ENCODE data around the gene ATP6AP1.

Gene ATP6AP1

DNA sequence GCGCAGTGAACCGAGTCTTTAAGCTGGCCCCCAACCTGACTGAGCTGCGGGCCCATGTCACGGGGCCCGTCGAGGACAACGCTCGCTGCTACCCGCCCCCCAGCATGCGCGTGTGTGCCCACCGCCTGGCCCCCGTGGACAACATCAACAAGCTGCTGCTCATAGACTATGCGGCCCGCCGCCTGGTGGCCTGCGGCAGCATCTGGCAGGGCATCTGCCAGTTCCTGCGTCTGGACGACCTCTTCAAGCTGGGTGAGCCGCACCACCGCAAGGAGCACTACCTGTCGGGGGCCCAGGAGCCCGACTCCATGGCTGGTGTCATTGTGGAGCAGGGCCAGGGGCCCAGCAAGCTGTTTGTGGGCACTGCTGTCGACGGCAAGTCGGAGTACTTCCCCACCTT, 31.8 kb downstream of the ATP6AP1 start:
- H3K4me3 ChIP-seq (replicated peaks; ENCODE audit: low read depth, low read length), result peak overlapping the region; percentile 55
- TF ChIP-seq CTCF (IDR thresholded peaks at IDR 0.05; ENCODE audit: low read depth, low read length, missing control alignments), result peak; percentile 24
- DNase-seq (ENCODE audit: extremely low read depth, low read depth), result no peak

- no peak for DNase-seq (ENCODE audit: extremely low read depth, low read depth)
- TF ChIP-seq CTCF (IDR thresholded peaks at IDR 0.05; ENCODE audit: low read depth, low read length, missing control alignments), result no peak
- H3K4me3 ChIP-seq (replicated peaks; ENCODE audit: low read depth, low read length), result no peak overlapping the region
Observed at GRCh38 chrX:154462396-154462795, 33.9 kb downstream of the ATP6AP1 start.

DNA sequence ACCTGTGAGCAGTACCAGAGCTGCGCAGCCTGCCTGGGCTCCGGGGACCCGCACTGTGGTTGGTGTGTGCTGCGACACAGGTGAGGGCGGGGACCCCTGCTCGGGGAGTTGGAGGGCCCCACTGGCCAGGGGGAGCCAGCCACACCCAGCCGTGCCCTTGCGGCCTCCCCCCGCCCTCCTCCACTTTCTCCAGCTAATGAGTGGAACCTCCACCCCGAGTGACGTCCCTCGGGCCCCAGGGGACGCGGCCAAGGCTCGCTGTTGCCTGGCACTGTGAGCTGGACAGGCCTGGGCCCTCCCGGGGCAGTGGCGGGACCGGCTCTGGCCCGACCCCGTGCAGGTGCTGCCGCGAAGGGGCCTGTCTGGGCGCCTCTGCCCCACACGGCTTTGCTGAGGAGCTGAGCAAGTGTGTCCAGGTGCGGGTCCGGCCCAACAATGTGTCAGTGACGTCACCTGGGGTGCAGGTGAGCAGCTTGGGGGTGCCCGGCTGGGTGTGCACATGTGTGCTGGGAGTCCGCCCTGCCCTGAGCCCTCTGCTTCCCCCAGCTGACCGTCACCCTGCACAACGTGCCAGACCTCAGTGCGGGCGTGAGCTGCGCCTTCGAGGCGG, 35.2 kb downstream of the ATP6AP1 start:
- DNase-seq (ENCODE audit: extremely low read depth, low read depth), result no peak
- TF ChIP-seq CTCF (IDR thresholded peaks at IDR 0.05; ENCODE audit: low read depth, low read length, missing control alignments), result no peak
- H3K4me3 ChIP-seq (replicated peaks; ENCODE audit: low read depth, low read length), result no peak overlapping the region

DNA sequence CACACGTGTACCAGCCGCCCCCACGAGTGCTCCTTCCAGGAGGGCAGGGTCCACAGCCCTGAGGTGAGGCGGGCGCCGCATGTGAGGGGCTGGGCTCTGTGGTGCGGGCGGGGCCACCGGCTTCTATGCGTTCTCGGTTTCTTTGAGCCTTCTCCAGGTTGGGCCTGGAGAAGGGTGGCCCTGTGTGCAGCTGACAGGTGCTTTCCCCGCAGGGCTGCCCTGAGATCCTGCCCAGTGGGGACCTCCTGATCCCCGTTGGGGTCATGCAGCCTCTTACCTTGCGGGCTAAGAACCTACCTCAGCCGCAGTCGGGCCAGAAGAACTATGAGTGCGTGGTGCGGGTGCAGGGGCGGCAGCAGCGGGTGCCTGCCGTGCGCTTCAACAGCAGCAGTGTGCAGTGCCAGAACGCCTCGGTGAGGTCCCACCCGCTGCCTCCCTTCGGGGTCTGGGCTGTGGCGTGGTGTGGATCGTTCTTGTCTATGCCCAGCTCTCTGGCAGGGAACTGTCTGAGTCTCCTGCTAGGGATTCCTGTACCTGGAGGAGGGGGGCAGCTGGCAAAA, 36.4 kb downstream of the ATP6AP1 start:
- no peak for TF ChIP-seq CTCF (IDR thresholded peaks at IDR 0.05; ENCODE audit: low read depth, low read length, missing control alignments)
- DNase-seq (ENCODE audit: extremely low read depth, low read depth), result no peak
- H3K4me3 ChIP-seq (replicated peaks; ENCODE audit: low read depth, low read length), result no peak overlapping the region

GRCh38 chrX:154465601-154466000, 37.1 kb downstream of the ATP6AP1 start:
- H3K4me3 ChIP-seq (replicated peaks; ENCODE audit: low read depth, low read length), result no peak overlapping the region
- no peak for TF ChIP-seq CTCF (IDR thresholded peaks at IDR 0.05; ENCODE audit: low read depth, low read length, missing control alignments)
- no peak for DNase-seq (ENCODE audit: extremely low read depth, low read depth)

DNA sequence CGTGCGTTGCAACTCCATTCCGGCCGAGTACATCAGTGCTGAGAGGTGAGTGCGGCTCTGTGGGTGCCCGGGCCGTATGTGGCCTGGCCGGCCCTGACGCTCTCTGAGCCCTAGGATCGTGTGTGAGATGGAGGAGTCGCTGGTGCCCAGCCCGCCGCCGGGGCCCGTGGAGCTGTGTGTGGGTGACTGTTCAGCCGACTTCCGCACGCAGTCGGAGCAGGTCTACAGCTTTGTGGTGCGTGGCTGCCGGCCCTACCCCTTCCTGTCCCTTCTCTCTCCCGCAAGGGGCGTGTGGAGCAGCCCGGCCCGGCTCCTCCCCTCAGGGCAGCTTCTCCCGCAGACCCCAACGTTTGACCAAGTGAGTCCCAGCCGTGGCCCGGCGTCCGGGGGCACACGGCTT, 37.6 kb downstream of the ATP6AP1 start:
- DNase-seq (ENCODE audit: extremely low read depth, low read depth), result no peak
- no peak overlapping the region for H3K4me3 ChIP-seq (replicated peaks; ENCODE audit: low read depth, low read length)
- TF ChIP-seq CTCF (IDR thresholded peaks at IDR 0.05; ENCODE audit: low read depth, low read length, missing control alignments), result no peak

DNA sequence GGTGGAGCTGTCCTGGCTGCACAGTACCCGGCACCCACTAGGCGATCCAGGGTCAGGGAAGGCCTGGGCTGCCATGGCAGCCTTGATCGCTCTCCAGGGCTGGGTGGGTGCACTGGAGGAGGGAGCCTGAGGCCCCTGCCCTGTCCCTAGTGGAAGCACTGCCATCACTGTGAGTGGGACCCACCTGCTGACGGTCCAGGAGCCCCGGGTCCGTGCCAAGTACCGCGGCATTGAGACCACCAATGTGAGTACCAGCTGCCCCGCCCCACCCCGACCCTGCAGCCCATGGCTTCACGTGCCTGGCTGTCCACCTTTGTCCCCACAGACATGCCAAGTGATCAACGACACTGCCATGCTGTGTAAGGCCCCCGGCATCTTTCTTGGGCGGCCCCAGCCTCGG, 38.4 kb downstream of the ATP6AP1 start:
- no peak for TF ChIP-seq CTCF (IDR thresholded peaks at IDR 0.05; ENCODE audit: low read depth, low read length, missing control alignments)
- DNase-seq (ENCODE audit: extremely low read depth, low read depth), result no peak
- H3K4me3 ChIP-seq (replicated peaks; ENCODE audit: low read depth, low read length), result no peak overlapping the region

All from HFF-Myc (cell line).